Mucosa of descending colon (tissue), 3 donors: Measurements from ENCODE around the gene TRIM41. TPM values are rescaled to one million over a fixed set of nuclear protein-coding genes. Genes with fewer than 3 reads are reported as not detected.

Source experiments
- ATAC-seq: fragments of 200-7000 bp; cut with Tn5 transposase; one replicate; pipeline ENCODE4 v1.9.1; 2020; ENCODE audit warnings: mild to moderate bottlenecking, moderate library complexity
- DNase-seq, 3 donors: peaks; one replicate each; pipeline ENCODE4 v3.0.0-alpha.2; 2020
- H3K36me3 ChIP-seq: fragments of 200-600 bp; one replicate; pipeline ENCODE4 v1.8.0; 2021; ENCODE audit warnings: low read depth, mild to moderate bottlenecking
- H3K4me1 ChIP-seq: fragments of 200-600 bp; one replicate; pipeline ENCODE4 v1.8.0; 2021; ENCODE audit warnings: low read depth, mild to moderate bottlenecking
- H3K4me3 ChIP-seq: fragments of 200-600 bp; one replicate; pipeline ENCODE4 v1.8.0; 2021; ENCODE audit warnings: mild to moderate bottlenecking
- H3K9me3 ChIP-seq: fragments of 200-600 bp; one replicate; pipeline ENCODE4 v1.8.0; 2021; ENCODE audit warnings: mild to moderate bottlenecking
- intact Hi-C, 2 donors: fragments of 100-400 bp; cut with DNase I in 1 of 2; cut with micrococcal nuclease in 1 of 2; formaldehyde crosslinking; loops; one replicate each; pipeline versions ENCODE4 v1.11.0 to v1.11.1; 2022; cut with DNase I, micrococcal nuclease
- total RNA-seq, 3 donors: library from RNA; stranded (reverse); fragmentation: NEBNext Ultra II Directional in 2 of 3; extraction: Animal tissue kit (Norgen Biotek cat#: 25700) in 2 of 3; gene quantifications; one replicate each; pipeline versions ENCODE4 v1.2.1 to v1.2.4, GENCODE V29; 2021 to 2023
- TF ChIP-seq, protein P1 (sequence below): fragments of 200-600 bp; IDR thresholded peaks from one replicate; pipeline ENCODE4 v1.8.0; 2022; ENCODE audit warnings: antibody characterized with exemption, mild to moderate bottlenecking
- donor health status: DM: no; HTN: no; CAD: no; lungs with moderate emphysema.
- donor health status: DM: no; HTN: no; CAD: no.
- donor health status: DM: no; HTN: yes; CAD: no.

TRIM41 gene
- total RNA-seq, 3 donors from 2014 or later, result 25.6 to 34.0 (median 27.6) TPM

- intact Hi-C loops, result loop anchor here in 1 of 2 donors (2.0 kb wide), 1 partner anchor 35 kb away; the partner anchor contains the start of gene TRIM41
- Histone ChIP-seq H3K4me1 (peaks cover 12% of the 10 kb centered on the region), H3K4me3 (no peak overlapping the region), H3K9me3 (no peaks in the 10 kb centered on the region), H3K36me3 (no peaks in the 10 kb centered on the region)
- DNase-seq, result peak in 2 of 3 donors; percentile 68 to 78
- no peak for ATAC-seq
- TF ChIP-seq, protein P1, sequence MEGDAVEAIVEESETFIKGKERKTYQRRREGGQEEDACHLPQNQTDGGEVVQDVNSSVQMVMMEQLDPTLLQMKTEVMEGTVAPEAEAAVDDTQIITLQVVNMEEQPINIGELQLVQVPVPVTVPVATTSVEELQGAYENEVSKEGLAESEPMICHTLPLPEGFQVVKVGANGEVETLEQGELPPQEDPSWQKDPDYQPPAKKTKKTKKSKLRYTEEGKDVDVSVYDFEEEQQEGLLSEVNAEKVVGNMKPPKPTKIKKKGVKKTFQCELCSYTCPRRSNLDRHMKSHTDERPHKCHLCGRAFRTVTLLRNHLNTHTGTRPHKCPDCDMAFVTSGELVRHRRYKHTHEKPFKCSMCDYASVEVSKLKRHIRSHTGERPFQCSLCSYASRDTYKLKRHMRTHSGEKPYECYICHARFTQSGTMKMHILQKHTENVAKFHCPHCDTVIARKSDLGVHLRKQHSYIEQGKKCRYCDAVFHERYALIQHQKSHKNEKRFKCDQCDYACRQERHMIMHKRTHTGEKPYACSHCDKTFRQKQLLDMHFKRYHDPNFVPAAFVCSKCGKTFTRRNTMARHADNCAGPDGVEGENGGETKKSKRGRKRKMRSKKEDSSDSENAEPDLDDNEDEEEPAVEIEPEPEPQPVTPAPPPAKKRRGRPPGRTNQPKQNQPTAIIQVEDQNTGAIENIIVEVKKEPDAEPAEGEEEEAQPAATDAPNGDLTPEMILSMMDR, result no peak
Measured at GRCh38 chr5:181187500-181188213, 35.4 kb upstream of the TRIM41 start.

DNA sequence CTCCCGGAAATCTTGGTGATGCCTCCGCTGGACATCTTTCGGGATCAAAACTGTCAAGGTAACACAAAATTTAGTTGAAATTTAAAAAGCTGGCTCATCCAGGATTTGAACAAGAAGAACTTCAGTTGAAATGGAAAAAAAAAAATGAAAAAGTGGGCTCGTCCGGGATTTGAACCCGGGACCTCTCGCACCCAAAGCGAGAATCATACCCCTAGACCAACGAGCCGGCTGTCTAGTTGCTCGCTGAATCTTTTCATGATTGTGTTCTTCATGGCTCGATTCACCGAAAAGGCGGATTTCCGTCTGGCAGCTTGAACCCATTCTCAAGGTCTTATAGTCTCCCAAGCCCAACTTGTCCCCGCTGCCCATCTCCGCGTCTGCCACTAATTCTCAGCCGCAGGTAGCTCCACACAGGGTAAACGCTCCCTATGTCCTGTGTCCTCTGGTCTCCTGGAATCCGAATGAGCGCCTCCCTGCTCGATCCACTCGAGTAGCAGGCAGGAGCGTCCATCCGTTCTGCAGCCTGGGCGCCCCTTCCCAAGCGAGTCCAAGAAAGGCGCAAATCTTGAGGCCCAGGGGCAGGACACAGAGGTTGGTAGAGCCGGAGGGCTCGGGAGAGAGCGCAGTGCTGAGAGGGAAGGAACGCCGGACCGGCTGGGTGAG is 34.2 kb upstream of the TRIM41 start:
- TF ChIP-seq, protein P1, result no peak
- peak; percentile 76 to 88 (median 78) for DNase-seq
- peaks cover 7% of the 10 kb centered on the region for H3K4me1 ChIP-seq
- H3K9me3 ChIP-seq, result no peaks in the 10 kb centered on the region
- H3K36me3 ChIP-seq, result no peaks in the 10 kb centered on the region
- intact Hi-C loops, result loop anchor here in 1 of 2 donors (2.0 kb wide), 1 partner anchor 34 kb away; the partner anchor contains the start of gene TRIM41
- ATAC-seq, result peak; percentile 13
- peak overlapping the region; percentile 51 for H3K4me3 ChIP-seq

DNA sequence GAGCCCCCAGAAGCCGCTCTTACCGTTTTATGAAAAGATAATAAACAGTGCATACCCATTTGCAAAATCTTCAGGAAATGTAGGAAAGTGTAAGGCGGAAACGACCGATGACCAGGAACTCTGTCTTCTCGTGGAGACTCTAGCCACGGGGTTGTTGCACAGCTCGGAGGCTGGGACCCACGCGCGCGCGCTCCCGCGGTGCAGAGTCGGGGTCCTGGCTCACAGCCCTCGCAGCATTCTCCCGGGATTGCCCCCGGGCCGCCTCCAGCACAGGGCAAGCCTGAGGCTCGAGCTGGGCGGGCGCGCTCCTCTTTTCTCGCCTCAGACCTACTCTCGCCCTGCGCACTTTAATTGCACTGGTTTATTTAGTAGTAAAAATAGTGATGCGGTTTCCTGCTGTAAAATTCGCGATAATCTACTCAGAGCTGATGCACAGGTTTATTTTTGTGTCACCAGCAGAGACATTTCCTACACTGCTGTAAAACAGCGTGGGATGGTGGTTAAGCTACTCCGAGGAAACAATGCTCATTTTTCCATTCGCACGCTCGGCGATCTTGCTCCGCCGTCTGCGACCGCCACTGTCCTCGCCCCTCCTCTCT is 33.6 kb upstream of the TRIM41 start:
- TF ChIP-seq, protein P1, result no peak
- intact Hi-C loops, result loop anchor here in 1 of 2 donors (2.0 kb wide), 1 partner anchor 33 kb away; the partner anchor contains the start of gene TRIM41
- no peaks in the 10 kb centered on the region for H3K36me3 ChIP-seq
- H3K9me3 ChIP-seq, result no peaks in the 10 kb centered on the region
- ATAC-seq, result peak; percentile 18
- peak overlapping the region; percentile 51 for H3K4me3 ChIP-seq
- H3K4me1 ChIP-seq, result peaks cover 3% of the 10 kb centered on the region
- peak in 2 of 3 donors; percentile 72 to 80 for DNase-seq

DNA sequence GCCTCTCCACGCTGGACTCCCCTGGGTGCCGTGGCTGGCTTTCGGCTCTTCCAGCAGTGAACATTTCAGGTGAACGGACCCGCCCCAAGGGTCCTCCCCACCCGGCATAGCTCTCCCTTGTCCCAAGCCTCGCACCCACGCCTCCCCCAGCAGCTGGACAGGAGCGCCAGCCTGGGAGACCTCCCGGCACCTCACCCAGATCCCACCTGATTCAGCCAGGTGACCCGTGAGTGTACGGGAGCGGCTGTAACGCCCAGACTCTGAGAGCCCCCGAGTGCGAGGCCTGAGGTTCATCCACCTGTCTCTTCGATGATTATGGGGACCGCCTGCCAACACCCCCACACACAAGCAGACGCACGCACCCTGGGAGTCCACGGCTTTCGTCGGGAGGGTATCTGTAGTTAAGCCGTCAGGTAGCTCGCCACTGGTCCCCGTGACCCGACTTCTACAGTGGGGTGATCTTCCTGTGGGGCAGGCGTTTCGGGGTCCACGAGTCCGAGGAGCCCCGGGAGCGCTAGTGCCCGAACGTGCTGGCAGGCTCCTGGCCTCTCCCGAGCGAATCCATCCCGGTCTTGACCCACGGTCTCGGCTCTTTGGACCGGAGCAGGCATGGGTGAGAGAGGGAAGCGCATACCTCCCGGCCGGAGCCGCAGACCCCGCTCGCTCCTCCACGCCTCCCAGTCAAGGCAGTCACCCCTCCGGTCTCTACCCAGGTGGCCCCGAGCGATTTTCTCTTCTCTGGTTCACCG is 32.9 kb upstream of the TRIM41 start:
- DNase-seq, result peak in 2 of 3 donors; percentile 50 to 64

More for the DNA sequence above, 32.9 kb upstream of the TRIM41 start:
- TF ChIP-seq, protein P1, result no peak
- intact Hi-C loops, result loop anchor here in 1 of 2 donors (2.0 kb wide), 1 partner anchor 33 kb away; the partner anchor contains the start of gene TRIM41
- no peak for ATAC-seq
- H3K4me3 ChIP-seq, result peak overlapping the region; percentile 51
- H3K9me3 ChIP-seq, result no peaks in the 10 kb centered on the region
- H3K36me3 ChIP-seq, result no peaks in the 10 kb centered on the region
- no peaks in the 10 kb centered on the region for H3K4me1 ChIP-seq
